Lower lobe of right lung (tissue), 2 donors: ENCODE measurements around the gene PFKFB2. TPM values are rescaled to one million over a fixed set of nuclear protein-coding genes. Genes with fewer than 3 reads are reported as not detected.

Experiments used
- ATAC-seq, 2 donors: fragments of 200-7000 bp; cut with Tn5 transposase; one replicate each; pipeline ENCODE4 v1.9.1; 2020 to 2022; ENCODE audit warnings: mild to moderate bottlenecking in 2 of 2, moderate library complexity in 2 of 2
- DNase-seq: peaks from one replicate; pipeline ENCODE4 v3.0.0-alpha.2; 2020
- H3K27ac ChIP-seq: fragments of 200-600 bp; one replicate; pipeline ENCODE4 v1.8.0; 2022
- H3K27me3 ChIP-seq: fragments of 200-600 bp; one replicate; pipeline ENCODE4 v1.8.0; 2022; ENCODE audit warnings: low read depth
- H3K36me3 ChIP-seq: fragments of 200-600 bp; one replicate; pipeline ENCODE4 v1.8.0; 2022; ENCODE audit warnings: mild to moderate bottlenecking
- H3K4me1 ChIP-seq: fragments of 200-600 bp; one replicate; pipeline ENCODE4 v1.8.0; 2022
- H3K4me3 ChIP-seq: fragments of 200-600 bp; one replicate; pipeline ENCODE4 v1.8.0; 2022; ENCODE audit warnings: mild to moderate bottlenecking
- H3K9me3 ChIP-seq: fragments of 200-600 bp; one replicate; pipeline ENCODE4 v1.8.0; 2022
- intact Hi-C: fragments of 100-400 bp; cut with DNase I; formaldehyde crosslinking; loops from one replicate; pipeline ENCODE4 v1.11.0; 2022
- total RNA-seq: library from RNA; stranded (reverse); fragmentation: NEBNext Ultra II Directional; extraction: Animal tissue kit (Norgen Biotek cat#: 25700); gene quantifications from one replicate; pipeline ENCODE4 v1.2.1, GENCODE V29; 2021
- TF ChIP-seq, protein P1 (sequence below): fragments of 200-600 bp; IDR thresholded peaks from one replicate; pipeline ENCODE4 v1.8.0; 2022; ENCODE audit warnings: antibody characterized with exemption, mild to moderate bottlenecking
- donor health status: DM: no; HTN: yes; CAD: no; lungs with severe emphysema.

Gene PFKFB2
- total RNA-seq, 1 donor from 2014 or later, result 41.5 TPM

DNA sequence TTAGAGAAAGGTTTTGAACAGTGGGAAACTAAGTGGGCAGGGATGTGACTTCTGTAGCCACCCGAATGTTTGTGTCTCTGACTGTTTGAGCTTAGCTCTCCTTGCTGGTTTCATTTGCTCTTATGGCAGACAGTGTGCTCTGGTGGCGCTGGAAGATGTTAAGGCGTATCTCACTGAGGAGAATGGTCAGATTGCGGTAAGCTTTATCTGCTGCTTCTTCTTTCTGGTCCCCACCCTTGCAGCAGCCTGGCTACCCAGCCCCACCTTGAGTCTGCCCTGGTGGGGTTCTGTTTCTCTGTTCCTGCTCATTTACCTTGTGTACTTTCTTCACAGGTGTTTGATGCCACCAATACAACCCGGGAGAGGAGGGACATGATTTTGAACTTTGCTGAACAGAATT, 9.9 kb downstream of the PFKFB2 start:
- ATAC-seq, result no peak
- intact Hi-C loops, result no loop called here
- TF ChIP-seq, protein P1, sequence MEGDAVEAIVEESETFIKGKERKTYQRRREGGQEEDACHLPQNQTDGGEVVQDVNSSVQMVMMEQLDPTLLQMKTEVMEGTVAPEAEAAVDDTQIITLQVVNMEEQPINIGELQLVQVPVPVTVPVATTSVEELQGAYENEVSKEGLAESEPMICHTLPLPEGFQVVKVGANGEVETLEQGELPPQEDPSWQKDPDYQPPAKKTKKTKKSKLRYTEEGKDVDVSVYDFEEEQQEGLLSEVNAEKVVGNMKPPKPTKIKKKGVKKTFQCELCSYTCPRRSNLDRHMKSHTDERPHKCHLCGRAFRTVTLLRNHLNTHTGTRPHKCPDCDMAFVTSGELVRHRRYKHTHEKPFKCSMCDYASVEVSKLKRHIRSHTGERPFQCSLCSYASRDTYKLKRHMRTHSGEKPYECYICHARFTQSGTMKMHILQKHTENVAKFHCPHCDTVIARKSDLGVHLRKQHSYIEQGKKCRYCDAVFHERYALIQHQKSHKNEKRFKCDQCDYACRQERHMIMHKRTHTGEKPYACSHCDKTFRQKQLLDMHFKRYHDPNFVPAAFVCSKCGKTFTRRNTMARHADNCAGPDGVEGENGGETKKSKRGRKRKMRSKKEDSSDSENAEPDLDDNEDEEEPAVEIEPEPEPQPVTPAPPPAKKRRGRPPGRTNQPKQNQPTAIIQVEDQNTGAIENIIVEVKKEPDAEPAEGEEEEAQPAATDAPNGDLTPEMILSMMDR, result no peak
- Histone ChIP-seq H3K27me3 (no peaks in the 10 kb centered on the region), H3K4me3 (no peak overlapping the region), H3K4me1 (peaks cover 9% of the 10 kb centered on the region), H3K9me3 (no peaks in the 10 kb centered on the region), H3K36me3 (peaks cover 60% of the 10 kb centered on the region), H3K27ac (no peak overlapping the region)
- no peak for DNase-seq

GRCh38 chr1:207064561-207064960, 11.5 kb downstream of the PFKFB2 start:
- peak overlapping the region; percentile 56 for H3K27ac ChIP-seq
- peak; percentile 77 for DNase-seq
- peak; percentile 93 to 95 for ATAC-seq

DNA sequence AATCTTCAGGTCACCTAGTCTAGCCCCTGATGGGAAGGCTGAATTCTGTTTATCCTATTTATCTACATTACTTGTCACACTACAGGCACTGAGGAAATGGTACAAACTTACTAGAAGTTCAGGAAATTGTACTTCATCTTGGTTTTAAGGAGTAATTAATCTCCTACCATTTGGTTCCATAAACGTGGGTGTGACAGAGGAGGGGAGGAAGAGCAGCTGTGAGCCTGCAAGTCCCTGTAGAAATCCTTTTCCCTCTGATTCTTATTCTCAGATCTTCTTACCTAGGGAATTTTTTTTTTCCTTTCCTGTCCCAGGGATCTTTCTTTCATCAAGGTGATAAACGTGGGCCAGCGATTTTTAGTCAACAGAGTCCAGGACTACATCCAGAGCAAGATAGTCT, 14.1 kb downstream of the PFKFB2 start:
- peaks cover 86% of the 10 kb centered on the region for H3K36me3 ChIP-seq

More at GRCh38 chr1:207064561-207064960, 11.5 kb downstream of the PFKFB2 start:
- intact Hi-C loops, result no loop called here
- peaks cover 4% of the 10 kb centered on the region for H3K4me1 ChIP-seq
- no peak overlapping the region for H3K4me3 ChIP-seq
- TF ChIP-seq, protein P1, result no peak
- no peaks in the 10 kb centered on the region for H3K27me3 ChIP-seq
- H3K9me3 ChIP-seq, result no peaks in the 10 kb centered on the region
- H3K36me3 ChIP-seq, result peaks cover 76% of the 10 kb centered on the region

GRCh38 chr1:207067665-207068064, 14.6 kb downstream of the PFKFB2 start:
- Histone ChIP-seq H3K36me3 (peaks cover 86% of the 10 kb centered on the region), H3K27ac (no peak overlapping the region), H3K27me3 (no peaks in the 10 kb centered on the region), H3K4me3 (no peak overlapping the region), H3K4me1 (no peaks in the 10 kb centered on the region), H3K9me3 (no peaks in the 10 kb centered on the region)
- TF ChIP-seq, protein P1, result no peak
- ATAC-seq (no peak), DNase-seq (no peak)
- intact Hi-C loops, result no loop called here

More for the DNA sequence above, 14.1 kb downstream of the PFKFB2 start:
- Histone ChIP-seq H3K4me3 (no peak overlapping the region), H3K4me1 (no peaks in the 10 kb centered on the region), H3K9me3 (no peaks in the 10 kb centered on the region), H3K27me3 (no peaks in the 10 kb centered on the region), H3K27ac (no peak overlapping the region)
- TF ChIP-seq, protein P1, result no peak
- intact Hi-C loops, result no loop called here
- ATAC-seq (no peak), DNase-seq (no peak)

DNA sequence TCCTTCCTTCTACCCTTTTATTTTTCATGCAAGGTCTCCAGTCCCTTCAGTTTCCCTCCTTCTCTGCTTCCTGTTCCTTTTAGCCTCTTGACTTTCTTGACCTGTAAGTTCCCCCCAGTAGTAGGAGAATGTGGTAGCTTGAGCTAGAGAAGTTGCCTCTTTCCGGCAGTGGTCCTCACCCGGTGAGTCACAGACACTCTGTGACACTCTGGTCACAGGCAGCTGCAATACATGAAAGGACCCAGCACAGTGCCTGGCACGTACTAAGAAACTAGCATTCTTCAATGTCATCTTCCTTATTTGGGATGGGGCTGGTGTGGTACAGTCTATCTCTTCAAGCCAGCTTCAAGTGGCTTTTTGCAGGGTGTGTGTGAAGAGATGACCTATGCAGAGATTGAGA, 16.0 kb downstream of the PFKFB2 start:
- Histone ChIP-seq H3K9me3 (no peaks in the 10 kb centered on the region), H3K4me1 (no peaks in the 10 kb centered on the region), H3K36me3 (peaks cover 83% of the 10 kb centered on the region), H3K4me3 (no peak overlapping the region), H3K27ac (no peak overlapping the region), H3K27me3 (no peaks in the 10 kb centered on the region)
- intact Hi-C loops, result no loop called here
- no peak for DNase-seq
- ATAC-seq, result peak in 1 of 2 donors; percentile 29
- TF ChIP-seq, protein P1, result no peak
